ENCODE data around the gene MRPL55. TPM values are rescaled to one million over a fixed set of nuclear protein-coding genes. Genes with fewer than 3 reads are reported as not detected.

The MRPL55 gene
- total and polyA plus RNA-seq, 2 experiments from 2014 or later: 92.4 to 172 TPM

DNA sequence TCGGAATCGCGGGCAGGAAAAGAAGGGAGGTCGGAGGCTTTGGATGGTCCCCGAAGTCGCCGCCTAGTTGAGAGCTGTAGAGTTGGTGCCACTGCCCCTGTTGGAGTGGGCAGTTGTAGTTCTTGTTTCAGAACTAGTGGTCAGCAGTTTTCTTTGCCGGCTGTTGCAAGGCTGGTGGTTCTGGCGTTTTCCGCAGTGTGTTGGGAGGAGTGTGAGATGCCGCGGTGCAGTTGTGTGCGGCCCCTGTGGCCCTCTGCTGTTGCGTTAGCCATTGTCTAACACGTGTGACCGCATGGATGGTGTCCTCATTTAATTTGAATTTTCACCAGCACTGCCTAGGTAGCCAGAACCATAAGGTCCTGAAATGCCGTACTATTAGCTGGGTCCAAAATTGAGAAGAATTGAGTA, 25.2 kb downstream of the MRPL55 start (continued):
- TF ChIP-seq, protein P1, sequence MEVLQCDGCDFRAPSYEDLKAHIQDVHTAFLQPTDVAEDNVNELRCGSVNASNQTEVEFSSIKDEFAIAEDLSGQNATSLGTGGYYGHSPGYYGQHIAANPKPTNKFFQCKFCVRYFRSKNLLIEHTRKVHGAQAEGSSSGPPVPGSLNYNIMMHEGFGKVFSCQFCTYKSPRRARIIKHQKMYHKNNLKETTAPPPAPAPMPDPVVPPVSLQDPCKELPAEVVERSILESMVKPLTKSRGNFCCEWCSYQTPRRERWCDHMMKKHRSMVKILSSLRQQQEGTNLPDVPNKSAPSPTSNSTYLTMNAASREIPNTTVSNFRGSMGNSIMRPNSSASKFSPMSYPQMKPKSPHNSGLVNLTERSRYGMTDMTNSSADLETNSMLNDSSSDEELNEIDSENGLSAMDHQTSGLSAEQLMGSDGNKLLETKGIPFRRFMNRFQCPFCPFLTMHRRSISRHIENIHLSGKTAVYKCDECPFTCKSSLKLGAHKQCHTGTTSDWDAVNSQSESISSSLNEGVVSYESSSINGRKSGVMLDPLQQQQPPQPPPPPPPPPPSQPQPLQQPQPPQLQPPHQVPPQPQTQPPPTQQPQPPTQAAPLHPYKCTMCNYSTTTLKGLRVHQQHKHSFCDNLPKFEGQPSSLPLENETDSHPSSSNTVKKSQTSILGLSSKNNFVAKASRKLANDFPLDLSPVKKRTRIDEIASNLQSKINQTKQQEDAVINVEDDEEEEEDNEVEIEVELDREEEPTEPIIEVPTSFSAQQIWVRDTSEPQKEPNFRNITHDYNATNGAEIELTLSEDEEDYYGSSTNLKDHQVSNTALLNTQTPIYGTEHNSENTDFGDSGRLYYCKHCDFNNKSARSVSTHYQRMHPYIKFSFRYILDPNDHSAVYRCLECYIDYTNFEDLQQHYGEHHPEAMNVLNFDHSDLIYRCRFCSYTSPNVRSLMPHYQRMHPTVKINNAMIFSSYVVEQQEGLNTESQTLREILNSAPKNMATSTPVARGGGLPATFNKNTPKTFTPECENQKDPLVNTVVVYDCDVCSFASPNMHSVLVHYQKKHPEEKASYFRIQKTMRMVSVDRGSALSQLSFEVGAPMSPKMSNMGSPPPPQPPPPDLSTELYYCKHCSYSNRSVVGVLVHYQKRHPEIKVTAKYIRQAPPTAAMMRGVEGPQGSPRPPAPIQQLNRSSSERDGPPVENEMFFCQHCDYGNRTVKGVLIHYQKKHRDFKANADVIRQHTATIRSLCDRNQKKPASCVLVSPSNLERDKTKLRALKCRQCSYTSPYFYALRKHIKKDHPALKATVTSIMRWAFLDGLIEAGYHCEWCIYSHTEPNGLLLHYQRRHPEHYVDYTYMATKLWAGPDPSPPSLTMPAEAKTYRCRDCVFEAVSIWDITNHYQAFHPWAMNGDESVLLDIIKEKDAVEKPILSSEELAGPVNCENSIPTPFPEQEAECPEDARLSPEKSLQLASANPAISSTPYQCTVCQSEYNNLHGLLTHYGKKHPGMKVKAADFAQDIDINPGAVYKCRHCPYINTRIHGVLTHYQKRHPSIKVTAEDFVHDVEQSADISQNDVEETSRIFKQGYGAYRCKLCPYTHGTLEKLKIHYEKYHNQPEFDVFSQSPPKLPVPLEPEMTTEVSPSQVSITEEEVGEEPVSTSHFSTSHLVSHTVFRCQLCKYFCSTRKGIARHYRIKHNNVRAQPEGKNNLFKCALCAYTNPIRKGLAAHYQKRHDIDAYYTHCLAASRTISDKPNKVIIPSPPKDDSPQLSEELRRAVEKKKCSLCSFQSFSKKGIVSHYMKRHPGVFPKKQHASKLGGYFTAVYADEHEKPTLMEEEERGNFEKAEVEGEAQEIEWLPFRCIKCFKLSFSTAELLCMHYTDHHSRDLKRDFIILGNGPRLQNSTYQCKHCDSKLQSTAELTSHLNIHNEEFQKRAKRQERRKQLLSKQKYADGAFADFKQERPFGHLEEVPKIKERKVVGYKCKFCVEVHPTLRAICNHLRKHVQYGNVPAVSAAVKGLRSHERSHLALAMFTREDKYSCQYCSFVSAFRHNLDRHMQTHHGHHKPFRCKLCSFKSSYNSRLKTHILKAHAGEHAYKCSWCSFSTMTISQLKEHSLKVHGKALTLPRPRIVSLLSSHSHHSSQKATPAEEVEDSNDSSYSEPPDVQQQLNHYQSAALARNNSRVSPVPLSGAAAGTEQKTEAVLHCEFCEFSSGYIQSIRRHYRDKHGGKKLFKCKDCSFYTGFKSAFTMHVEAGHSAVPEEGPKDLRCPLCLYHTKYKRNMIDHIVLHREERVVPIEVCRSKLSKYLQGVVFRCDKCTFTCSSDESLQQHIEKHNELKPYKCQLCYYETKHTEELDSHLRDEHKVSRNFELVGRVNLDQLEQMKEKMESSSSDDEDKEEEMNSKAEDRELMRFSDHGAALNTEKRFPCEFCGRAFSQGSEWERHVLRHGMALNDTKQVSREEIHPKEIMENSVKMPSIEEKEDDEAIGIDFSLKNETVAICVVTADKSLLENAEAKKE (CRISPR knock-in tag; IDR thresholded peaks at IDR 0.05): no peak

DNA sequence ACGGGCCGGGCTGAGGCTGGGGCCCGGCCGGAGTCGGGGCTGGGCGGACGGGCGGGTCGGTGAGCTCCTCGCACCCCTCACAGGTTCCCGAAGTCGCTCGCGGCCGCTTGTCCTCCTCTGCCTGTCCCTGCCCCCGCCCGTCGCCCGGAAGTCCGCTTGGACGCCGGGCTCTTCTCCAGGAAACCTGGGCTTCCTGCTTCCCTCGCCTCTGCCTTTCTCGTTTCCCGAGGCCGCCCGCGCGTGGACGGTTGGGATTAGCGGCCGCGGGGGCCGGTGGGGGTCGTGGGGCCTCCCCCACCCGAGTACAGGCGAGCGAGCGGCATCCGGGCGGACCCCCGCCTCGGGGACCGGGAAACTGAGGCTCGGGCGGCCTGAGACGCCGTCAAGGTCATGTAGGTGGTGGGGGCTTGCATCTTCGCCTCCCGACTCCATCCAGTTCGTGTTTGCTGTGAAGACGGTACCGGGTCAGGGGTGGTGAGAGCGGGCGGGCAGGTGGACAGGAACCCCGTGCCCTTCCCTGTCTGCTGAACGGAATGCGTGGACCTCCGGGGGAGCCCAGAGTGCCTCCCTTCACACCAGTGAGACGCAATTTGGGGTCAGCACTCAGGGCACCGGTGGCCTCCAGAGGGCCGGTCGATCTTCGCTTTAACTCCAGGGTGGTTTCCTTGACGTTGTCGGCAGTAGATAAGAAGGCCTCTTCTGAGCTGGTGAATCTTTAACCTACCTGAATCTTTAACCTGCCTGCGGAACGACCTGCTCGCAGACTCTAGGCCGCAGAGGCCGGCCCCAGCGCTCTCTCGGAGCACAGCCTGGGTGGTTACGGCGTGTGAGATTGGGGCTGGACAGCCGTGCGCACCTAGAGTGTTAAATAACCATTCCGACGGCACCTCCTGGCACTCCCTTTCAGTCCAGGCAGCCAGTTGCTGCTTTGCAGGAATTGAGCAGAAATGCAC, 25.9 kb downstream of the MRPL55 start:
- DNase-seq (ENCODE audit: low spot score) (peak; percentile 40), ATAC-seq (peak; percentile 7; the same call in 2 of the 3 replicates)
- Histone ChIP-seq H3K27me3 (ENCODE audit: insufficient read depth) (peaks cover 36% of the 10 kb centered on the region), H4K20me1 (replicated peaks; ENCODE audit: insufficient read depth) (peaks cover 50% of the 10 kb centered on the region), H3K9me2 (ENCODE audit: insufficient read depth) (no peaks in the 10 kb centered on the region), H3K4me2 (peak overlapping the region; percentile 99), H3K4me3 (peak overlapping the region; percentile 93), H3K27ac (ENCODE audit: low read depth) (no peak overlapping the region), H3K79me2 (replicated peaks; ENCODE audit: insufficient read depth) (peaks cover 54% of the 10 kb centered on the region), H3F3A (replicated peaks; ENCODE audit: low read depth) (no peaks in the 10 kb centered on the region), H3K36me3 (ENCODE audit: insufficient read depth) (no peaks in the 10 kb centered on the region), H2AFZ (no peak overlapping the region), H3K4me1 (ENCODE audit: insufficient read depth) (peaks cover 28% of the 10 kb centered on the region)
- H3K36me3 Mint-ChIP-seq (ENCODE audit: low read depth): peaks cover 19% of the 10 kb centered on the region; the same call in 2 of the 3 replicates
- H3K4me3 Mint-ChIP-seq: peak overlapping the region; percentile 98
- peaks cover 36% of the 10 kb centered on the region for H3K4me1 Mint-ChIP-seq
- H3K27me3 Mint-ChIP-seq (ENCODE audit: insufficient read depth, low read depth, poor library complexity): peaks cover 26% of the 10 kb centered on the region
- peak overlapping the region; percentile 98 for H3K27ac Mint-ChIP-seq
- no peaks in the 10 kb centered on the region for H3K9me3 Mint-ChIP-seq
- TF ChIP-seq, protein P2, sequence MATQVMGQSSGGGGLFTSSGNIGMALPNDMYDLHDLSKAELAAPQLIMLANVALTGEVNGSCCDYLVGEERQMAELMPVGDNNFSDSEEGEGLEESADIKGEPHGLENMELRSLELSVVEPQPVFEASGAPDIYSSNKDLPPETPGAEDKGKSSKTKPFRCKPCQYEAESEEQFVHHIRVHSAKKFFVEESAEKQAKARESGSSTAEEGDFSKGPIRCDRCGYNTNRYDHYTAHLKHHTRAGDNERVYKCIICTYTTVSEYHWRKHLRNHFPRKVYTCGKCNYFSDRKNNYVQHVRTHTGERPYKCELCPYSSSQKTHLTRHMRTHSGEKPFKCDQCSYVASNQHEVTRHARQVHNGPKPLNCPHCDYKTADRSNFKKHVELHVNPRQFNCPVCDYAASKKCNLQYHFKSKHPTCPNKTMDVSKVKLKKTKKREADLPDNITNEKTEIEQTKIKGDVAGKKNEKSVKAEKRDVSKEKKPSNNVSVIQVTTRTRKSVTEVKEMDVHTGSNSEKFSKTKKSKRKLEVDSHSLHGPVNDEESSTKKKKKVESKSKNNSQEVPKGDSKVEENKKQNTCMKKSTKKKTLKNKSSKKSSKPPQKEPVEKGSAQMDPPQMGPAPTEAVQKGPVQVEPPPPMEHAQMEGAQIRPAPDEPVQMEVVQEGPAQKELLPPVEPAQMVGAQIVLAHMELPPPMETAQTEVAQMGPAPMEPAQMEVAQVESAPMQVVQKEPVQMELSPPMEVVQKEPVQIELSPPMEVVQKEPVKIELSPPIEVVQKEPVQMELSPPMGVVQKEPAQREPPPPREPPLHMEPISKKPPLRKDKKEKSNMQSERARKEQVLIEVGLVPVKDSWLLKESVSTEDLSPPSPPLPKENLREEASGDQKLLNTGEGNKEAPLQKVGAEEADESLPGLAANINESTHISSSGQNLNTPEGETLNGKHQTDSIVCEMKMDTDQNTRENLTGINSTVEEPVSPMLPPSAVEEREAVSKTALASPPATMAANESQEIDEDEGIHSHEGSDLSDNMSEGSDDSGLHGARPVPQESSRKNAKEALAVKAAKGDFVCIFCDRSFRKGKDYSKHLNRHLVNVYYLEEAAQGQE (IDR thresholded peaks at IDR 0.05; ENCODE audit: unreplicated experiment): no peak
- no peak for TF ChIP-seq EZH2 (IDR thresholded peaks at IDR 0.05; ENCODE audit: low read depth, unreplicated experiment)

Data from GM23338 (cell line).